Measurements from ENCODE around the gene RAD51B.

DNA sequence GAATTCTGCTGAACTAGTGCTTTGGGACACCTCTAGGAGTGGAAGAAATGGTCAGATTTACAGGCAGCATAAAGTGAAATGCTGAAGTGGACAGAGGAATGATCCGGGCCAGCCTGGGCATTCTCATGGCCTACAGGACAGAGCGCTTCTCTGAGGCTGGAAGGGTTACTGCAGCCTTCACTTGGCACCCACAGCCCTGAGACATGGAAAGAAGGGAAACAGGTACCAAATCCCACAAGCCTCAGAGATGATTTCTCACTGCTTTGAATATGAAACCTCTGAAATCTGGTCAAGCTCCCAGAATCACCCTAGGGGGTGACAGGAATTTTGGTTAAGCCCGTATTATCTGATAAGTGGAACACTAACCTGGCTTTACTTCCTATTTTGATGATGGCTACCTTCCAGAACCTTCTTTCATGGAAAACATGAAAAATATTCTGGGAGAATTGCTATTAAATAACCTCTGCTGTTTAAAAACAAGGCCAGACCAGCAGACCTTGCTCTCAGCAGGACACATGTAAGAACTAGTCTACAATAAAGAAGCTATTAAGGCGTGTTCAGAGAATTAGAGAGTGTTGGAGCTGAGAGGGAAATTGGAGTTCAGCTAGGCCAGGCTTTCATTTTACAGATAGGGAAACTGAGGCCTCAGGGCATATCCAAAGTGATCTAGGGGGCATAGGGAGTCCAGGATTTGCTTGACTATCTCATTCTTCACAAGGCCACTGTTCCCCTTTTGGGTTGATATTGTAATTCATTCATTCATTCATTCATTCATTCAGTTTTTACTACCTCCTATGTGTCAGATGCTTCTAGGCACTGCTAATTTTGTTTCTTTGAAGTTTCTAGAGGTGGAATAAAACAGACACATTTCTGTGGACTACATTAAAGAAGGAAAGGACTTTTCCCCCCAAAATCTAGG lies 691.8 kb downstream of the RAD51B start:
- TF ChIP-seq BHLHE40 (IDR thresholded peaks at IDR 0.05; ENCODE audit: low read length), result no peak
- no peak for TF ChIP-seq KDM1A (CRISPR knock-in tag; IDR thresholded peaks at IDR 0.05)
- TF ChIP-seq ZNF672 (CRISPR knock-in tag; IDR thresholded peaks at IDR 0.05), result no peak
- no peak for TF ChIP-seq CHCHD3 (CRISPR knock-in tag; IDR thresholded peaks at IDR 0.05)
- TF ChIP-seq NONO (IDR thresholded peaks at IDR 0.05), result no peak
- TF ChIP-seq NONO (CRISPR knock-in tag; conservative IDR thresholded peaks at IDR 0.05), result no peak
- TF ChIP-seq POLR2AphosphoS5 (IDR thresholded peaks at IDR 0.05; ENCODE audit: low read depth, low read length), result no peak
- no peak for TF ChIP-seq NFE2L1 (CRISPR knock-in tag; IDR thresholded peaks at IDR 0.05; ENCODE audit: borderline replicate concordance)
- TF ChIP-seq ZBTB21 (CRISPR knock-in tag; IDR thresholded peaks at IDR 0.05), result no peak
- TF ChIP-seq HDAC2 (CRISPR knock-in tag; IDR thresholded peaks at IDR 0.05), result no peak
- TF ChIP-seq TERF1 (CRISPR knock-in tag; IDR thresholded peaks at IDR 0.05), result no peak
- TF ChIP-seq EZH2 (conservative IDR thresholded peaks at IDR 0.05; ENCODE audit: low read depth, low read length), result no peak
- no peak for TF ChIP-seq TCF7L2 (IDR thresholded peaks at IDR 0.05; ENCODE audit: low read depth, low read length)
- TF ChIP-seq EP300 (IDR thresholded peaks at IDR 0.05; ENCODE audit: low read depth in 2 of 2, low read length in 2 of 2), result no peak
- no peak for TF ChIP-seq EP300 (CRISPR knock-in tag; IDR thresholded peaks at IDR 0.05; ENCODE audit: borderline replicate concordance)

All from HepG2 (cell line).